ENCODE measurements around the gene BRD1.

DNA sequence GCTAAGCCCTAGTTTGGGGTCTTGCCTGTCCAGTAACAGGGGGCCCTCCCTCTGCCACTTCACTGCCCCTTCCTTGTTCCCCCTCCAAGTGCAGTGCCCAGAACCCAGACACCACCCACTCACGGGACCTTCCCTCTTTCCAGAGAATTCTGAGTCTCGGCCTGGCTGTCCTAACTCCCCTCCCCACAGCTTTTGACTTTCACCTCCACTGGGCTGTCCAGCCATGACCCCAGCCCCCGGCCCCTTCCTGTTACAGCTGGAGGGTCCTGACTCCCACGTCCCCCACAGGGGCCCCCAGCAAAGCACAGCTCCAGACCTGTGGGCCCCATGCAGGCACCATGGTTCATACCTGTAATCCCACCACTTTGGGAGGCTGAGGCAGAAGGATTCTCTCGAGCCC, 71.5 kb downstream of the BRD1 start:
- TF ChIP-seq POLR2AphosphoS5 (IDR thresholded peaks at IDR 0.05; ENCODE audit: low read depth, low read length) = no peak
- no peak for TF ChIP-seq REST (IDR thresholded peaks at IDR 0.05; ENCODE audit: insufficient read depth in 1 of 2, low read depth in 2 of 2, low read length in 2 of 2)
- no peak for TF ChIP-seq TAF1 (IDR thresholded peaks at IDR 0.05; ENCODE audit: borderline replicate concordance, insufficient read depth, low read length)
- no peak for TF ChIP-seq SIN3A (IDR thresholded peaks at IDR 0.05; ENCODE audit: borderline replicate concordance, insufficient read depth, low read length)
